Measurements from ENCODE around the gene MAGI2. TPM values are rescaled to one million over a fixed set of nuclear protein-coding genes. Genes with fewer than 3 reads are reported as not detected.

MAGI2 gene
- total and polyA plus RNA-seq, 2 experiments from 2014 or later, result 10.4 to 26.4 TPM

- Histone ChIP-seq H3K4me2 (no peak overlapping the region), H2AFZ (no peak overlapping the region), H3K9me2 (ENCODE audit: insufficient read depth) (no peaks in the 10 kb centered on the region), H4K20me1 (replicated peaks; ENCODE audit: insufficient read depth) (no peaks in the 10 kb centered on the region), H3K27ac (ENCODE audit: low read depth) (no peak overlapping the region), H3F3A (replicated peaks; ENCODE audit: low read depth) (no peaks in the 10 kb centered on the region), H3K4me3 (no peak overlapping the region), H3K79me2 (replicated peaks; ENCODE audit: insufficient read depth) (no peaks in the 10 kb centered on the region), H3K27me3 (ENCODE audit: insufficient read depth) (no peaks in the 10 kb centered on the region), H3K4me1 (ENCODE audit: insufficient read depth) (no peaks in the 10 kb centered on the region), H3K36me3 (ENCODE audit: insufficient read depth) (no peaks in the 10 kb centered on the region)
- ATAC-seq, result no peak
- H3K36me3 Mint-ChIP-seq (ENCODE audit: low read depth), result no peaks in the 10 kb centered on the region
- peaks cover 9% of the 10 kb centered on the region for H3K4me1 Mint-ChIP-seq
- H3K27ac Mint-ChIP-seq, result no peak overlapping the region
- H3K4me3 Mint-ChIP-seq, result no peak overlapping the region
- no peaks in the 10 kb centered on the region for H3K27me3 Mint-ChIP-seq (ENCODE audit: insufficient read depth, low read depth, poor library complexity)
- DNase-seq (ENCODE audit: low spot score), result no peak
- TF ChIP-seq JUNB (IDR thresholded peaks at IDR 0.05; ENCODE audit: unreplicated experiment), result no peak
- no peak for TF ChIP-seq NANOG (IDR thresholded peaks at IDR 0.05; ENCODE audit: borderline replicate concordance)
- no peak for TF ChIP-seq CREB1 (CRISPR knock-in tag; IDR thresholded peaks at IDR 0.05; ENCODE audit: low read depth)
- no peak for TF ChIP-seq STAT1 (IDR thresholded peaks at IDR 0.05; ENCODE audit: unreplicated experiment)
- TF ChIP-seq ZNF331 (CRISPR knock-in tag; IDR thresholded peaks at IDR 0.05; ENCODE audit: low read depth), result no peak
- TF ChIP-seq ETS1 (IDR thresholded peaks at IDR 0.05), result no peak
- no peak for TF ChIP-seq POLR2AphosphoS5 (IDR thresholded peaks at IDR 0.05; ENCODE audit: low read depth)
- TF ChIP-seq EZH2phosphoT487 (IDR thresholded peaks at IDR 0.05; ENCODE audit: unreplicated experiment), result no peak
- no peaks in the 10 kb centered on the region for H3K9me3 Mint-ChIP-seq
Observed at GRCh38 chr7:78185149-78185745, 1268.2 kb downstream of the MAGI2 start.

GRCh38 chr7:78184299-78184698 lies 1269.2 kb downstream of the MAGI2 start:
- H3K27ac Mint-ChIP-seq, result no peak overlapping the region
- ATAC-seq (no peak), DNase-seq (ENCODE audit: low spot score) (no peak)
- H3F3A ChIP-seq (replicated peaks; ENCODE audit: low read depth), result no peaks in the 10 kb centered on the region
- no peaks in the 10 kb centered on the region for H3K36me3 Mint-ChIP-seq (ENCODE audit: low read depth)
- peaks cover 12% of the 10 kb centered on the region for H3K4me1 Mint-ChIP-seq
- H3K79me2 ChIP-seq (replicated peaks; ENCODE audit: insufficient read depth), result no peaks in the 10 kb centered on the region
- no peak overlapping the region for H3K4me3 Mint-ChIP-seq
- no peak overlapping the region for H3K27ac ChIP-seq (ENCODE audit: low read depth)
- H3K4me1 ChIP-seq (ENCODE audit: insufficient read depth), result no peaks in the 10 kb centered on the region
- H3K4me2 ChIP-seq, result no peak overlapping the region
- no peaks in the 10 kb centered on the region for H3K27me3 Mint-ChIP-seq (ENCODE audit: insufficient read depth, low read depth, poor library complexity)
- H2AFZ ChIP-seq, result no peak overlapping the region
- no peaks in the 10 kb centered on the region for H3K9me3 Mint-ChIP-seq
- no peaks in the 10 kb centered on the region for H3K27me3 ChIP-seq (ENCODE audit: insufficient read depth)
- H3K9me2 ChIP-seq (ENCODE audit: insufficient read depth), result no peaks in the 10 kb centered on the region
- H3K36me3 ChIP-seq (ENCODE audit: insufficient read depth), result no peaks in the 10 kb centered on the region
- H4K20me1 ChIP-seq (replicated peaks; ENCODE audit: insufficient read depth), result no peaks in the 10 kb centered on the region
- no peak overlapping the region for H3K4me3 ChIP-seq
- TF ChIP-seq STAT1 (IDR thresholded peaks at IDR 0.05; ENCODE audit: unreplicated experiment), result no peak
- TF ChIP-seq CREB1 (CRISPR knock-in tag; IDR thresholded peaks at IDR 0.05; ENCODE audit: low read depth), result no peak
- no peak for TF ChIP-seq REST (IDR thresholded peaks at IDR 0.05; ENCODE audit: unreplicated experiment)
- TF ChIP-seq NANOG (IDR thresholded peaks at IDR 0.05; ENCODE audit: borderline replicate concordance), result no peak
- no peak for TF ChIP-seq JUNB (IDR thresholded peaks at IDR 0.05; ENCODE audit: unreplicated experiment)
- TF ChIP-seq POLR2AphosphoS5 (IDR thresholded peaks at IDR 0.05; ENCODE audit: low read depth), result no peak
- TF ChIP-seq EZH2 (IDR thresholded peaks at IDR 0.05; ENCODE audit: low read depth, unreplicated experiment), result no peak
- TF ChIP-seq EZH2phosphoT487 (IDR thresholded peaks at IDR 0.05; ENCODE audit: unreplicated experiment), result no peak
- TF ChIP-seq ZNF114 (CRISPR knock-in tag; IDR thresholded peaks at IDR 0.05), result no peak
- TF ChIP-seq ETS1 (IDR thresholded peaks at IDR 0.05), result no peak
- TF ChIP-seq ZNF331 (CRISPR knock-in tag; IDR thresholded peaks at IDR 0.05; ENCODE audit: low read depth), result no peak
